Sigmoid colon (tissue), 4 donors: ENCODE data around the gene FFAR2.

Experiments used
- EP300 ChIP-seq, 4 donors: sonication (generic); formaldehyde crosslinking; IDR thresholded peaks; one replicate each; pipeline ENCODE4 v1.6.1; 2017; ENCODE audit warnings: antibody characterized with exemption in 4 of 4
- POLR2A ChIP-seq, 2 donors: fragments of 450-650 bp; IDR thresholded peaks; one replicate each; pipeline ENCODE4 v1.6.1; 2016; ENCODE audit warnings: antibody characterized with exemption in 2 of 2, mild to moderate bottlenecking in 2 of 2, moderate library complexity in 2 of 2
- POLR2AphosphoS5 ChIP-seq, 4 donors: sonication (generic); formaldehyde crosslinking; IDR thresholded peaks; one replicate each; pipeline ENCODE4 v1.6.1; 2017; ENCODE audit warnings: antibody characterized with exemption in 4 of 4
- TF ChIP-seq, protein P1 (sequence below), 4 experiments: fragments of 450-650 bp in 3 of 4; fragments of 200-600 bp in 1 of 4; IDR thresholded peaks; one replicate each; pipeline ENCODE4 v1.5.1; 2016 to 2019; ENCODE audit warnings: antibody characterized with exemption in 4 of 4, mild to moderate bottlenecking in 3 of 4, moderate library complexity in 2 of 4

DNA sequence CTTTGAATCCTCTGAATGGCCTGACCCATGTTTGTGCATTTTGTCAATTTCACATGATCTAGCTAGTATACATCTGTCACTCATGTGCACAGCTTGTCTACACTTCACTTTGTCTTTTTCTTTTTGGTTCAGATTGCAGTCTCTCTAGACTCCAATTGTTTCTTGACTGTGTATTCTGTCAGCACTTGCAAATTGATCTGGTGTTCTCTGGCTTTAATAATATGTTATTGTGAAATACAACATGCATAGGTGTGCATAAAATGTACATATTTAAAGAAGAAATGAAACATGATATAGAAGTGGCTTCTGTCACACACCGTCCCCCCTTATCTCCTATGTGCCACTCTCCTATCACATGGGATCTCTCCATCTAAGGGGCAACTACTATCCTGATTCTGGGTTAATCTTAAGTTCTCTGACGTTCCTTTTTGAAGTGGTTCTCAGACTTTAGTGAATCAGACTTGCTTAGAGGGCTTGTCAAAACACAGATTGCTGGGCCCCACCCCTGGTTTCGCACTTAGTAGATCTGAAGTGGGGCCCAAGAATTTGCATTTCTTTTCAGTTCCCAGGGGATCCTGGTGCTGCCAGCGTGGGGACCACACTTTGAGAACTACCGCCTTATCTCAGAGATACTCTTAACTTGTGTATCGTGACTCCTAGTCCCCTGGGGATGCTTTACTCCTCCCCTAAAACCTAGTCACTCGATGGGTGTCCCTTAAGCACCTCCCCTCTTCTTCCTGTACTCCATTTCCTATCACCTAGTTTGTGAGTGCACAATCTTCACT, 36.4 kb downstream of the FFAR2 start:
- no peak for TF ChIP-seq EP300 (IDR thresholded peaks at IDR 0.05)
- TF ChIP-seq, protein P1, sequence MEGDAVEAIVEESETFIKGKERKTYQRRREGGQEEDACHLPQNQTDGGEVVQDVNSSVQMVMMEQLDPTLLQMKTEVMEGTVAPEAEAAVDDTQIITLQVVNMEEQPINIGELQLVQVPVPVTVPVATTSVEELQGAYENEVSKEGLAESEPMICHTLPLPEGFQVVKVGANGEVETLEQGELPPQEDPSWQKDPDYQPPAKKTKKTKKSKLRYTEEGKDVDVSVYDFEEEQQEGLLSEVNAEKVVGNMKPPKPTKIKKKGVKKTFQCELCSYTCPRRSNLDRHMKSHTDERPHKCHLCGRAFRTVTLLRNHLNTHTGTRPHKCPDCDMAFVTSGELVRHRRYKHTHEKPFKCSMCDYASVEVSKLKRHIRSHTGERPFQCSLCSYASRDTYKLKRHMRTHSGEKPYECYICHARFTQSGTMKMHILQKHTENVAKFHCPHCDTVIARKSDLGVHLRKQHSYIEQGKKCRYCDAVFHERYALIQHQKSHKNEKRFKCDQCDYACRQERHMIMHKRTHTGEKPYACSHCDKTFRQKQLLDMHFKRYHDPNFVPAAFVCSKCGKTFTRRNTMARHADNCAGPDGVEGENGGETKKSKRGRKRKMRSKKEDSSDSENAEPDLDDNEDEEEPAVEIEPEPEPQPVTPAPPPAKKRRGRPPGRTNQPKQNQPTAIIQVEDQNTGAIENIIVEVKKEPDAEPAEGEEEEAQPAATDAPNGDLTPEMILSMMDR (IDR thresholded peaks at IDR 0.05) = no peak
- TF ChIP-seq POLR2A (IDR thresholded peaks at IDR 0.05) = no peak
- no peak for TF ChIP-seq POLR2AphosphoS5 (IDR thresholded peaks at IDR 0.05)
